GM12874 (cell line): ENCODE measurements around the gene MRPL51.
A peak's percentile ranks its signal among the peaks of the same experiment; 100 is the strongest.

Experiments
- CTCF ChIP-seq: IDR thresholded peaks from 2 replicates; pipeline ENCODE4 v1.5.1; 2011; ENCODE audit warnings: low read depth, mild to moderate bottlenecking, control low read depth, low read length, moderate library complexity; ENCODE audit not compliant: insufficient read depth

The MRPL51 gene

GRCh38 chr12:6520186-6520585 is 27.1 kb upstream of the MRPL51 start:
- TF ChIP-seq CTCF, result no peak

GRCh38 chr12:6508087-6508486 is 15.0 kb upstream of the MRPL51 start:
- no peak for TF ChIP-seq CTCF

GRCh38 chr12:6507102-6507998 is 14.3 kb upstream of the MRPL51 start:
- no peak for TF ChIP-seq CTCF

GRCh38 chr12:6500466-6500865 is 7.4 kb upstream of the MRPL51 start:
- TF ChIP-seq CTCF, result no peak

- no peak for TF ChIP-seq CTCF
Observed at GRCh38 chr12:6494968-6495367, 1.9 kb upstream of the MRPL51 start.

- no peak for TF ChIP-seq CTCF
Observed at GRCh38 chr12:6494258-6494743, 1.2 kb upstream of the MRPL51 start.

- 0 out of 2 replicates have a peak, but pooled peaks have one; percentile 6 for TF ChIP-seq CTCF
Observed at GRCh38 chr12:6493497-6494257, 615 bp upstream of the MRPL51 start, which contains the start of gene NCAPD2. Gene NCAPD2, plus strand, starts transcription at chr12:6494102. Its CDS starts 997 bp downstream, at chr12:6495099.
